K562 (cell line): ENCODE data around the gene ANP32B. TPM values are rescaled to one million over a fixed set of nuclear protein-coding genes. Genes with fewer than 3 reads are reported as not detected.

Experiments
- BCLAF1 ChIP-seq, 2 experiments: fragments of 450-650 bp in 1 of 2; IDR thresholded peaks; 2 replicates each; pipeline ENCODE4 v1.6.1; 2011 to 2017; ENCODE audit warnings: low read depth in 2 of 2, antibody characterized with exemption in 1 of 2, borderline replicate concordance in 1 of 2, low read length in 1 of 2, mild to moderate bottlenecking in 1 of 2, mixed read lengths in 1 of 2; ENCODE audit not compliant: control insufficient read depth in 1 of 2
- CXXC5 ChIP-seq: fragments of 250-450 bp; sonication (Bioruptor Pico); IDR thresholded peaks from 2 replicates; pipeline ENCODE4 v1.8.0; 2022; ENCODE audit warnings: inconsistent platforms, mild to moderate bottlenecking, moderate library complexity
- ELK1 ChIP-seq: sonication (generic); formaldehyde crosslinking; IDR thresholded peaks from 2 replicates; pipeline ENCODE4 v1.8.1; 2022; ENCODE audit warnings: missing genetic modification reagents
- FOXA3 ChIP-seq, 2 experiments: fragments of 450-650 bp in 1 of 2; sonication (generic) in 1 of 2; formaldehyde crosslinking; IDR thresholded peaks in 1 of 2; conservative IDR thresholded peaks in 1 of 2; 2 replicates each; pipeline versions ENCODE4 v1.4.0 to v1.8.0; 2020 to 2022; ENCODE audit warnings: mild to moderate bottlenecking in 2 of 2, missing genetic modification reagents in 1 of 2
- HMG20A ChIP-seq: fragments of 450-650 bp; formaldehyde crosslinking; conservative IDR thresholded peaks from 2 replicates; pipeline ENCODE4 v1.4.0; 2020; ENCODE audit warnings: mild to moderate bottlenecking, mixed read lengths
- HMGN3 ChIP-seq: IDR thresholded peaks from 2 replicates; pipeline ENCODE4 v1.6.1; 2011; ENCODE audit warnings: borderline replicate concordance, low read depth, mild to moderate bottlenecking, mixed read lengths, low read length; ENCODE audit not compliant: insufficient read length; ENCODE audit errors: extremely low read depth
- MLX ChIP-seq, 2 experiments: fragments of 450-650 bp in 1 of 2; sonication (generic) in 1 of 2; formaldehyde crosslinking; conservative IDR thresholded peaks; 2 replicates each; pipeline versions ENCODE4 v1.4.0 to v1.8.1; 2020 to 2022; ENCODE audit warnings: mild to moderate bottlenecking in 1 of 2, missing genetic modification reagents in 1 of 2
- NCOR1 ChIP-seq: fragments of 450-650 bp; IDR thresholded peaks from 2 replicates; pipeline ENCODE4 v1.6.1; 2016; ENCODE audit warnings: mild to moderate bottlenecking, moderate library complexity
- PKNOX1 ChIP-seq: fragments of 450-650 bp; IDR thresholded peaks from 2 replicates; pipeline ENCODE4 v1.6.1; 2016
- SMAD4 ChIP-seq: fragments of 250-450 bp; sonication (Bioruptor Pico); conservative IDR thresholded peaks from 2 replicates; pipeline ENCODE4 v1.8.0; 2021; ENCODE audit warnings: inconsistent platforms, mild to moderate bottlenecking, moderate library complexity
- TCF3 ChIP-seq: sonication (generic); formaldehyde crosslinking; IDR thresholded peaks from 2 replicates; pipeline ENCODE4 v1.4.0; 2020; ENCODE audit warnings: mild to moderate bottlenecking, missing genetic modification reagents
- YY1 ChIP-seq, 3 experiments: IDR thresholded peaks; 2 replicates each; pipeline ENCODE4 v1.6.1; 2011; ENCODE audit warnings: low read length in 2 of 3, mild to moderate bottlenecking in 2 of 3, moderate library complexity in 2 of 3, borderline replicate concordance in 1 of 3, control low read depth in 1 of 3, low read depth in 1 of 3; ENCODE audit not compliant: insufficient read depth in 3 of 3, insufficient replicate concordance in 2 of 3, control insufficient read depth in 1 of 3, insufficient read length in 1 of 3; ENCODE audit errors: extremely low read depth in 1 of 3
- ZBTB7A ChIP-seq: IDR thresholded peaks from 2 replicates; pipeline ENCODE4 v1.6.1; 2011; ENCODE audit warnings: low read depth, mild to moderate bottlenecking, low read length, moderate library complexity, borderline replicate concordance; ENCODE audit not compliant: control insufficient read depth
- ZBTB9 ChIP-seq: fragments of 450-650 bp; formaldehyde crosslinking; IDR thresholded peaks from 2 replicates; pipeline ENCODE4 v1.4.0; 2020; ENCODE audit warnings: mild to moderate bottlenecking, moderate library complexity
- ZNF175 ChIP-seq: fragments of 200-800 bp; sonication (Bioruptor generic); IDR thresholded peaks from 2 replicates; pipeline ENCODE4 v1.6.1; 2016; ENCODE audit warnings: low read depth, mild to moderate bottlenecking, missing genetic modification characterization, missing compliant biosample characterization
- ZNF212 ChIP-seq: fragments of 450-650 bp; formaldehyde crosslinking; IDR thresholded peaks from 2 replicates; pipeline ENCODE4 v1.4.0; 2020; ENCODE audit warnings: mild to moderate bottlenecking
- ZNF253 ChIP-seq: fragments of 250-450 bp; sonication (Bioruptor Pico); conservative IDR thresholded peaks from 2 replicates; pipeline ENCODE4 v1.6.1; 2021; ENCODE audit warnings: mild to moderate bottlenecking
- ZNF324 ChIP-seq: fragments of 250-450 bp; sonication (Bioruptor Pico); IDR thresholded peaks from 2 replicates; pipeline ENCODE4 v1.4.0; 2020; ENCODE audit warnings: mild to moderate bottlenecking
- polyA plus RNA-seq, 8 experiments: library from polyadenylated mRNA; depleted of rRNA in 4 of 8; stranded (reverse) in 5 of 8; unstranded in 3 of 8; fragments of >200 nt; fragmentation: Nextera tagmentation in 2 of 8; fragmentation: Illumina TruSeq in 1 of 8; extraction: Ambion mirVana in 2 of 8; extraction: Trizol in 1 of 8; gene quantifications; 2 replicates each; pipeline versions ENCODE4 v1.2.1 to v1.2.3, GENCODE V29; 2011 to 2014; ENCODE audit warnings: inconsistent platforms in 1 of 8, missing spikeins in 1 of 8
- total RNA-seq, 7 experiments: library from RNA; depleted of rRNA in 6 of 7; stranded (reverse); fragments of >200 nt in 6 of 7; fragmentation: Illumina TruSeq in 2 of 7; extraction: Trizol in 2 of 7; gene quantifications; 2 replicates each; pipeline versions ENCODE4 v1.2.1 to v1.2.3, GENCODE V29; 2011 to 2021; ENCODE audit warnings: low replicate concordance in 1 of 7

Gene ANP32B
- total and polyA plus RNA-seq, 9 of the 15 experiments (the other 6 are each of a cell fraction or from before 2014, with no cell fraction given) = 68.9 to 815 (median 141) TPM

GRCh38 chr9:97958812-97959511 is 24.2 kb upstream of the ANP32B start (continued):
- no peak for TF ChIP-seq HMGN3
- no peak for TF ChIP-seq ELK1 (CRISPR knock-in tag)
- TF ChIP-seq ZNF212 (CRISPR knock-in tag) = no peak
- TF ChIP-seq ZNF175 (CRISPR knock-in tag) = peak; percentile 4
- peak; percentile 77 for TF ChIP-seq SMAD4 (CRISPR knock-in tag)
- TF ChIP-seq BCLAF1 (IDR thresholded peaks at IDR 0.05; ENCODE audit: borderline replicate concordance in 1 of 2, control insufficient read depth in 1 of 2, low read depth in 2 of 2, low read length in 1 of 2) = no peak
- no peak for TF ChIP-seq FOXA3 (CRISPR knock-in tag; conservative IDR thresholded peaks at IDR 0.05 in 1 of 2, IDR thresholded peaks at IDR 0.05 in 1 of 2)
- TF ChIP-seq PKNOX1 = no peak
- 0 out of 2 replicates have a peak, but pooled peaks have one; percentile 29 for TF ChIP-seq ZBTB9 (CRISPR knock-in tag)
- no peak for TF ChIP-seq ZNF324 (CRISPR knock-in tag)
- TF ChIP-seq NCOR1 = no peak
- no peak for TF ChIP-seq HMG20A (CRISPR knock-in tag)
- 0 out of 2 replicates have a peak, but pooled peaks have one; percentile 11 for TF ChIP-seq ZBTB7A
- TF ChIP-seq TCF3 (CRISPR knock-in tag) = no peak
- no peak for TF ChIP-seq MLX (CRISPR knock-in tag; conservative IDR thresholded peaks at IDR 0.05)
- no peak for TF ChIP-seq YY1 (IDR thresholded peaks at IDR 0.05; ENCODE audit: borderline replicate concordance in 1 of 3, control insufficient read depth in 1 of 3, extremely low read depth in 1 of 3, insufficient read depth in 3 of 3, insufficient read length in 1 of 3, insufficient replicate concordance in 2 of 3, low read depth in 1 of 3, low read length in 2 of 3)
- TF ChIP-seq CXXC5 = peak; percentile 65
- TF ChIP-seq ZNF253 (CRISPR knock-in tag) = no peak
